HUDEP-2 (cell line): ENCODE results near the gene RNF148.

Source experiments
- DNase-seq, 76 experiments: peaks; one replicate each; lab custom pipeline; 2025; ENCODE audit not compliant: unreplicated experiment in 76 of 76; lab: John Stamatoyannopoulos, UW

The RNF148 gene, protein sequence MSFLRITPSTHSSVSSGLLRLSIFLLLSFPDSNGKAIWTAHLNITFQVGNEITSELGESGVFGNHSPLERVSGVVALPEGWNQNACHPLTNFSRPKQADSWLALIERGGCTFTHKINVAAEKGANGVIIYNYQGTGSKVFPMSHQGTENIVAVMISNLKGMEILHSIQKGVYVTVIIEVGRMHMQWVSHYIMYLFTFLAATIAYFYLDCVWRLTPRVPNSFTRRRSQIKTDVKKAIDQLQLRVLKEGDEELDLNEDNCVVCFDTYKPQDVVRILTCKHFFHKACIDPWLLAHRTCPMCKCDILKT

DNA sequence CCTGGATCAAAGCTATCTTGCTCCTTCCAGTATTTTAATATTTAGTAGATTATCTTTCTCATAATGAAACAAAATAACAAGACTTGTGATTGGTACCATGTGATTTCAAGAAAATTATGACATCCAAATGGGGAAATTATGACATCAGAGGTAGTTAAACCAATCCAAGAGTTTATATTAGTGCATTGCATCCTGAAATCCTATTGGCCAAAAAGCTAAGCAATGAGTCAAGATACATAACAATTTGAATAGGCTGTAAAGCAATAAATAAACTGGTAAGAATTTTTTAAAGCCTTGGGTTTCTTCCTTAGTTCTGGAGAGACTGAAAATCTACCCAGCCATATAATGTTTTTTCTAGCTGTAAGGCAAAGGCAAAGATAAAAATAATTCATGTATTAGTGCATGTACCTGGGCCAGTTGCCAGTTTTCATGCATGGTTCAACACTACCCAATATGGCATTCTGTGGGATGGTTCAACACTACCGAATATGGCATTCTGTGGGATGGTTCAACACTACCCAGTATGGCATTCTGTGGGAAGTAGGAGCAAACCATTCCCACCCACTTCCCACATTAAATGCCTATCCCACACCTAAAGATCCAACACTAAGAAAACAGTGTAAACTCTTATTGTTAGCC lies at the start of gene RNF148:
Gene RNF148 (minus strand): TSS at position 51 of the 639 bp plus-strand sequence. CDS start 172 bp downstream, outside the sequence.
- no peak for DNase-seq

DNA sequence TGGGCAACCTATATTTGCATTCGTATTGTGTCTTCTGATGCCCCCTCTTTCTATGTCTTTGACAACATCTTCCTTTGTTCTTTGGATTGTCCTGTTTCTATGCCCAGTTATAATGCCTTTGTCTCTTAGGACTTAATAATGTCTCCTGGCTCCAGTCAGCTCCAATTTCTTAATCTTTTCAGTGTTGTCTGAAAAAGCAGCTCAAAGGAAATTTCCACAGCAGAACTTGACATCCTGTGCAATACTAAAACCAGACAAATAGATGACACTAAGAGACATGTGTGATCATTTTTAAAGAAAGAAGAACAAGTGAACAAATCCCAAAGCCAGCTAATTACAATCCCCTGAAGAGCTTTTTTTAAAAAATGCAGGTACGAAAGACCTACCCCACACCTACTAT lies 47.7 kb upstream of the RNF148 start:
- no peak for DNase-seq

DNA sequence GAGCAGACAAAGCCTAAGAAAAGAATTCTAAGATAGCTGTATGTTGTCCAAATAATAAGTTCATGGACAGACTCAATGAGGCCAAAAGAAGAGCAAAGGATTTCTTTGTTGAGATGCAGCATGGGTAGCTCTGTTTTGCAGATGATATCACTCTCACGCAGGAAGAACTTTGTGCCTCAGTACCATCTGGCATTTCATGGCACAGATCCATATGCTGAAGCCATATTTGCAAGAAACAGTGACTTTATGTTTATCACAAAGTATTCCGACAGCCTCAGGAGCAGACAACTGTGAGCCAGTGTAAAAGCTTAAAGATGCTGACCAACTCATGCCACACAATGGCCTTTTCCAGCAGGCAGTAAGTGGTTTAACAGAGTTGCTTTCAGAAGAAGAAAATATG lies 45.5 kb upstream of the RNF148 start:
- DNase-seq = no peak

GRCh38 chr7:122746948-122747347 lies 44.2 kb upstream of the RNF148 start:
- DNase-seq = no peak

DNA sequence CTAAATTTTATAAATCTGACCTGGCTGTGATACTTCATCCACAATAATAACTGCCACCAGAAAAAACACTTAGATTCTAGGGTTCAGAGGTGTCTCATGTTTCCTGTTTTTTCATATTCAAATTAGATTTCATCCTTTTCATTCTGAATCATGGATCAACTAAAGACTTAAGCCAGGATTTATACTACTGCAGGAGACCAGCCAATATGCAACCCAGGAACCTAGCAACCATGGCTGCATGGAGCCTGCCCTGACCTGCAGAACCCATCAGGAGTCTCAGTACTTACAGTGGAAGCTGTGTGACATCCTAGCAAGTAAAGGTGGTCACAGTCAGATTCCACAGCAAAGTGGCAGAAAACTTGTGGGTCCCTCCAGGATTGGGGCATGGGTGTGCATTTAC lies 40.5 kb upstream of the RNF148 start:
- DNase-seq = no peak

GRCh38 chr7:122738947-122739346 lies 36.2 kb upstream of the RNF148 start:
- DNase-seq = no peak

- no peak for DNase-seq
Measured at GRCh38 chr7:122736183-122736582, 33.5 kb upstream of the RNF148 start.

DNA sequence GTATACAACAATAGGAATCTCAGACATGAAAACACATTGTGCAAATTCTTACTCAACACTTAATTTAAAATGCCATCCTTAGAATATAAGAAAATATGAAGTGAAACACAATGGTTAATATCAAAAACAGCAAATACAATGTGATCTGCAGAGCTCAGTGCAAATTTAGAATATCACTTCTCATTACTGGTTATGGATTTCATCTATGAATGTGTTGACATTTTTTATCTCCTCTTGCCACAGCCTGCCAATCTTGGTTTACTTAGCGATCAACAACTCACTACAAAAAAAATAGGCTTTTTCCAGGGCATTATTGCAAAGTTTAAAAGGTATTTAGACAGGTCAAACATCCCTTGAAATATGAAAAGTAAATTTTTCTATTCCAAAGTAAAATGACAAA lies 25.0 kb upstream of the RNF148 start:
- no peak for DNase-seq

- DNase-seq = no peak
Measured at GRCh38 chr7:122727354-122727753, 24.6 kb upstream of the RNF148 start.

- DNase-seq = no peak
Measured at GRCh38 chr7:122726881-122727280, 24.2 kb upstream of the RNF148 start.

DNA sequence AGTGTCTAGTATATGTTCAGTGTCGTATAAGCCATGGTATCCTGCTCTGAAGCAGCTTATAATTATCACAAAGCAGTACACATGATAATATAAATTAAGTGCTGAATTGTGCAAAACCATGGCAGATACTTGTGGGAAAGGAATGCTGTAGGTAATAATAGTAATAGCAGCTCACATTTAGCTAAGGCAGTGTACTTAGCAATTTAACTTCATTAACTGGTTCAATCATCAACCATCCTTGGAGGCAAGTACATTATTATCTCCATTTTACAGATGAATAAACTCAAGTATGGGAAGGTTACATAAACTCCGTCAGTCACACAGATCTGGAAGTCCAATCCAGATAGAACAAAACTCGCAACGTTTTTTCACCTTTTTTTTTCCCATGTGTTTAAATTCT lies 21.6 kb upstream of the RNF148 start:
- DNase-seq = no peak

GRCh38 chr7:122719010-122719578 lies 16.4 kb upstream of the RNF148 start:
- no peak for DNase-seq

- DNase-seq = no peak
Measured at GRCh38 chr7:122717356-122718089, 14.8 kb upstream of the RNF148 start.

- no peak for DNase-seq
Measured at GRCh38 chr7:122715183-122715582, 12.5 kb upstream of the RNF148 start.

- no peak for DNase-seq
Measured at GRCh38 chr7:122710916-122711315, 8.2 kb upstream of the RNF148 start.

DNA sequence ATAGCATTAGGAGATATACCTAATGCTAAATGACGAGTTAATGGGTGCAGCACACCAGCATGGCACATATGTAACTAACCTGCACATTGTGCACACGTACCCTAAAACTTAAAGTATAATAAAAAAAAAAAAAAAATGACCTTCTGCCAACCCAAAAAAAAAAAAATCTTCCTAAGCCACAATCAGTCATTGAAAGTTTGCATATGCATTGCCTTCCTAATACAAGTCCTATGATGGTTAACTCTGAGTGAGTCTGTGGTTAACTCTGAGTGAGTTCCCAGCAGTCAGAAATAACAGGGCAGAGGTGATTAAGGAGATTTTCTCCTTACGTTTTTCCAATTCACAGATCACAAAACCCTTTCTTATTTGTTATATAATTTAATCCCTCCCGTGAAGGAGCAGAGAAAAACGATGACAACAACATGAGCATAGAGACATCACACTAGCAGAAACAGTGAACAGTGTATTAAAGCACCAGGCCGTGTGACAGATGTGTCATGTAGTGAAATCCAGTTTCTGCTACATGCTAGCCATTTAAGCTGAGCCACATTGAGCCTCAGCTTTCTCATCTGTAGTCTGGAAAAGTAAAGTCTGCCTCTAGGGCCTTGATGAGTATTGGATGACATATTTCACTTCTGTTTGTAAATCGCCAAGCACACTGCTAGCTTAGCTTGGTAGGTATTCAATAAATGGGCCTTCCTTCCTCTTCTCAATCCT lies 7.4 kb upstream of the RNF148 start:
- DNase-seq = no peak

GRCh38 chr7:122706836-122707235 lies 4.1 kb upstream of the RNF148 start:
- DNase-seq = no peak

DNA sequence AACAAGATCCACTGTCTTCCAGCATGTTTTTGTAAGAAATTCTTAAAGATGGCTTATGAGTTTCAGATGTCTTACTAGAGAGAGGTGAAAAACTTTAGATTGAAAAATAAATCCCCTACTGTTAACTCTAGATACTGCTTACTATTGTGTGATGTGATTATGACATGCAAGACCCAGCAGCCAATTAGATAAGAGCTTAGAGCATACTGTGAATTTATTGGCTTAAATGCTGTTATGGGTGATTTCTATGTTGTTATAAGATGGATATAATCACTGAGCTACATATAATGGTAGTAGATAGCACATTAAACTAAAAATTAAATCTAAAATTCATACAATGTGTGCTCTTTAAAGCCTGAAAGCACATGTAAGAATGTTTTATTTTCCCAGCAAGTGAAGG lies 3.7 kb downstream of the RNF148 start, which contains the start of gene RNF133:
Gene RNF133 (minus strand): TSS at position 101 of the 400 bp plus-strand sequence. CDS start 199 bp downstream, outside the sequence.
- no peak for DNase-seq

DNA sequence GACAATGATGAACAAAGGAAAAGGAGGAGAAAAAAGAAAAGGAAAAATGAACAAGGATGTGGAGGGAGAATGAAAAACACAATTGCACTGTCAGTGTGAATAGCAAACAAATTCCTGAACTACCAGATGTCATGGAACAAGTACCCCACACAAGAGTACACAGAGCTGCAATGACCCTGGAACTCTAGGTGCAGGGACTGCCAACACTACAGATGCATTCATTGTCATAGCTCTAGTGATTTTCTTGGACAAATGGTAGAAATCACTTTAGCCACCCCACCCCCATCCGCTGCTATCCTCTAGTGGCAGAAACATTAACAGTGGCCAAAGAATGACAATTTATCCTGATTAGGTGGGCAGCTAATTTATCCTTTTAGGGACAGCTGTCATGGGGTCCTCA lies 6.9 kb downstream of the RNF148 start:
- DNase-seq = no peak

DNA sequence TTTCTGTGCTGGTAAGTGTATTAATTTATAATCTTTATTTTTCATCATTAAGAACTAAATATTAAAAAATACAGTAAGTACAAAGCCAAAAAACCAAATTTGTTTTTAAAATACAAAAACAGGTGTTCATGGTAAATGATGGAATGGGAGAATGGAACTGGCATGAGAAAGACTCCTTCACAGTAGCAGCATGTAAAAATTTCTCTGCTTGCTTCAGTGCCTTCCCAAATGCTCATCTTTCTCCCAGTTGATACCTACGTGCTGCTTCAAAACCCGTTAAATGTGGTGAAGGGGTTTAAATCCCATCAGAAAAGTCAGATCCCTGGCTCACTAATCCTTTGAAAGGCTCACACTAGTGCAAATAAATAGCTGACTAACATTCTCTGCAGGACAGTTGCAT lies 8.0 kb downstream of the RNF148 start:
- no peak for DNase-seq
